GM18519 (cell line): ENCODE results near the gene GRK5.
"Not testable (repeated sequence)": the region's sequence is repeated elsewhere in the genome, so short reads cannot be mapped to it uniquely, and the experiment has no call there.

Source experiments
- ATAC-seq: cut with Tn5 transposase; IDR thresholded peaks from one replicate; pipeline ENCODE4 v1.9.1; 2021; ENCODE audit warnings: mild to moderate bottlenecking, moderate library complexity; ENCODE audit not compliant: unreplicated experiment, low FRiP score

The GRK5 gene

GRCh38 chr10:119219871-119220270 lies 12.5 kb downstream of the GRK5 start:
- ATAC-seq, result no peak

- ATAC-seq, result no peak
Observed at GRCh38 chr10:119221201-119221600, 13.8 kb downstream of the GRK5 start.

GRCh38 chr10:119221666-119222065 lies 14.3 kb downstream of the GRK5 start:
- ATAC-seq, result no peak

GRCh38 chr10:119222537-119222936 lies 15.2 kb downstream of the GRK5 start:
- ATAC-seq, result no peak

- ATAC-seq, result no peak
Observed at GRCh38 chr10:119222966-119223386, 15.6 kb downstream of the GRK5 start.

- ATAC-seq, result no peak
Observed at GRCh38 chr10:119225083-119225658, 17.8 kb downstream of the GRK5 start.

GRCh38 chr10:119227825-119228224 lies 20.5 kb downstream of the GRK5 start:
- ATAC-seq, result no peak

GRCh38 chr10:119231654-119232053 lies 24.3 kb downstream of the GRK5 start:
- ATAC-seq, result no peak

- ATAC-seq, result not testable (repeated sequence)
Observed at GRCh38 chr10:119232439-119232838, 25.1 kb downstream of the GRK5 start.

GRCh38 chr10:119233123-119233820 lies 25.9 kb downstream of the GRK5 start:
- ATAC-seq, result no peak

- ATAC-seq, result no peak
Observed at GRCh38 chr10:119233821-119234220, 26.4 kb downstream of the GRK5 start.

GRCh38 chr10:119235356-119235755 lies 28.0 kb downstream of the GRK5 start:
- ATAC-seq, result no peak

- no peak for ATAC-seq
Observed at GRCh38 chr10:119237722-119238436, 30.5 kb downstream of the GRK5 start.

GRCh38 chr10:119238577-119238976 lies 31.2 kb downstream of the GRK5 start:
- ATAC-seq, result no peak

- not testable (repeated sequence) for ATAC-seq
Observed at GRCh38 chr10:119239015-119239414, 31.6 kb downstream of the GRK5 start.

GRCh38 chr10:119239630-119240029 lies 32.3 kb downstream of the GRK5 start:
- ATAC-seq, result not testable (repeated sequence)

- no peak for ATAC-seq
Observed at GRCh38 chr10:119241066-119241465, 33.7 kb downstream of the GRK5 start.

- ATAC-seq, result no peak
Observed at GRCh38 chr10:119242186-119242585, 34.8 kb downstream of the GRK5 start.

- ATAC-seq, result no peak
Observed at GRCh38 chr10:119243488-119243887, 36.1 kb downstream of the GRK5 start.

GRCh38 chr10:119243967-119244366 lies 36.6 kb downstream of the GRK5 start:
- no peak for ATAC-seq

GRCh38 chr10:119245272-119245671 lies 37.9 kb downstream of the GRK5 start:
- no peak for ATAC-seq
